HCT116 (cell line): Measurements from ENCODE around the gene FRA10AC1. TPM values are rescaled to one million over a fixed set of nuclear protein-coding genes. Genes with fewer than 3 reads are reported as not detected.

ENCODE experiments used
- ATAC-seq: fragments of 200-7000 bp; cut with Tn5 transposase; 2 replicates; pipeline ENCODE4 v1.9.1; 2020; ENCODE audit warnings: mild to moderate bottlenecking, moderate library complexity
- BruUV-seq: library from RNA; stranded (reverse); fragments of 400-500 nt; replicated peaks from 2 replicates; lab custom pipeline; 2021; lab: Mats Ljungman, UMichigan
- CTCF ChIA-PET: fragments of 300-600 bp; sonication (Branson Sonifier 250); formaldehyde crosslinking; loops from one replicate; lab custom pipeline; 2021; ENCODE audit warnings: antibody characterized with exemption; lab: Charles Lee
- POLR2A ChIA-PET: fragments of 300-600, 350-600 bp; sonication (Branson Sonifier 250); formaldehyde crosslinking; loops from one replicate; lab custom pipeline; 2021; ENCODE audit warnings: antibody characterized with exemption; lab: Charles Lee
- RAD21 ChIA-PET, 2 experiments: fragments of 300-600 bp; sonication (Branson Sonifier 250); formaldehyde crosslinking; loops; one replicate each; lab custom pipeline; 2023; ENCODE audit warnings: low total read pairs in 2 of 2; ENCODE audit not compliant: uncharacterized antibody in 2 of 2, unreplicated experiment in 2 of 2, low non-redundant PET in 1 of 2; lab: Charles Lee
- DNase-seq: peaks from one replicate; pipeline ENCODE4 v3.0.0-alpha.2; 2010; ENCODE audit warnings: low read depth, low spot score
- H2AFZ ChIP-seq: fragments of 200-600 bp; shearing (Covaris generic), sonication (generic); 2 replicates; pipeline ENCODE4 v1.6.1; 2017; ENCODE audit warnings: low read depth, mixed run types, mixed read lengths, antibody characterized with exemption, low read length; ENCODE audit not compliant: poor library complexity, severe bottlenecking
- H3K27ac ChIP-seq: 2 replicates; pipeline ENCODE4 v1.5.1; 2012; ENCODE audit warnings: low read depth, low read length
- H3K27me3 ChIP-seq: fragments of 200-600 bp; sonication (generic); 2 replicates; pipeline ENCODE4 v1.6.1; 2016; ENCODE audit warnings: mixed run types, low read length, mixed read lengths; ENCODE audit not compliant: insufficient read depth
- H3K36me3 ChIP-seq, 2 experiments: fragments of 200-500 bp in 1 of 2; fragments of 200-600 bp in 1 of 2; sonication (Bioruptor generic) in 1 of 2; sonication (generic) in 1 of 2; 2 replicates each; pipeline versions ENCODE4 v1.5.1 to v1.6.1; 2014 to 2016; ENCODE audit warnings: low read length in 2 of 2, inconsistent platforms in 1 of 2, mixed read lengths in 1 of 2, mixed run types in 1 of 2; ENCODE audit not compliant: insufficient read depth in 2 of 2, control insufficient read depth in 1 of 2
- H3K4me1 ChIP-seq, 2 experiments: fragments of 200-600 bp in 1 of 2; sonication (generic) in 1 of 2; 2 replicates each; pipeline versions ENCODE4 v1.5.1 to v1.6.1; 2012 to 2017; ENCODE audit warnings: low read length in 2 of 2, inconsistent platforms in 1 of 2, mild to moderate bottlenecking in 1 of 2, mixed read lengths in 1 of 2, mixed run types in 1 of 2, moderate library complexity in 1 of 2; ENCODE audit not compliant: insufficient read depth in 2 of 2, control insufficient read depth in 1 of 2
- H3K4me2 ChIP-seq: fragments of 200-600 bp; sonication (generic); 2 replicates; pipeline ENCODE4 v1.6.1; 2017; ENCODE audit warnings: mixed run types, low read length, mixed read lengths
- H3K4me3 ChIP-seq, 2 experiments: fragments of 200-600 bp in 1 of 2; sonication (generic) in 1 of 2; replicated peaks in 1 of 2; 2 replicates each; pipeline ENCODE4 v1.5.1; 2011 to 2016; ENCODE audit warnings: low read length in 2 of 2, control low read depth in 1 of 2, low read depth in 1 of 2, mild to moderate bottlenecking in 1 of 2, mixed read lengths in 1 of 2, mixed run types in 1 of 2
- H3K79me2 ChIP-seq: fragments of 200-600 bp; sonication (generic); 2 replicates; pipeline ENCODE4 v1.6.1; 2017; ENCODE audit warnings: mild to moderate bottlenecking, mixed run types, low read length, moderate library complexity, mixed read lengths; ENCODE audit not compliant: insufficient read depth
- H3K9ac ChIP-seq: fragments of 200-600 bp; sonication (generic); 2 replicates; pipeline ENCODE4 v1.6.1; 2016; ENCODE audit warnings: low read length, mixed read lengths
- H3K9me2 ChIP-seq: fragments of 200-600 bp; sonication (generic), shearing (Covaris generic); 2 replicates; pipeline ENCODE4 v1.6.1; 2017; ENCODE audit warnings: mixed run types, mild to moderate bottlenecking, moderate library complexity; ENCODE audit not compliant: insufficient read depth
- H3K9me3 ChIP-seq, 2 experiments: fragments of 200-500 bp in 1 of 2; fragments of 200-600 bp in 1 of 2; sonication (Bioruptor generic) in 1 of 2; sonication (generic) in 1 of 2; 2 replicates each; pipeline ENCODE4 v1.6.1; 2014 to 2017; ENCODE audit warnings: low read length in 2 of 2, mixed read lengths in 2 of 2, inconsistent platforms in 1 of 2, low read depth in 1 of 2, mild to moderate bottlenecking in 1 of 2, mixed run types in 1 of 2, moderate library complexity in 1 of 2; ENCODE audit not compliant: control insufficient read depth in 1 of 2, insufficient read depth in 1 of 2
- H4K20me1 ChIP-seq: fragments of 200-600 bp; sonication (generic), shearing (Covaris generic); 2 replicates; pipeline ENCODE4 v1.6.1; 2017; ENCODE audit warnings: mixed run types, mild to moderate bottlenecking, moderate library complexity; ENCODE audit not compliant: insufficient read depth
- CBX3 ChIP-seq: IDR thresholded peaks from 2 replicates; pipeline ENCODE4 v1.6.1; 2012; ENCODE audit warnings: low read depth
- CEBPB ChIP-seq: IDR thresholded peaks from 2 replicates; pipeline ENCODE4 v1.6.1; 2012; ENCODE audit warnings: low read depth
- ELF1 ChIP-seq: IDR thresholded peaks from 2 replicates; pipeline ENCODE4 v1.6.1; 2012; ENCODE audit warnings: low read depth, borderline replicate concordance
- EZH2 ChIP-seq: fragments of 200-600 bp; sonication (generic); IDR thresholded peaks from 2 replicates; pipeline ENCODE4 v1.6.1; 2017; ENCODE audit warnings: antibody characterized with exemption, mixed run types
- EZH2phosphoT487 ChIP-seq: fragments of 200-600 bp; IDR thresholded peaks from 2 replicates; pipeline ENCODE4 v1.6.1; 2018; ENCODE audit warnings: antibody characterized with exemption, borderline replicate concordance
- FOSL1 ChIP-seq: IDR thresholded peaks from 2 replicates; pipeline ENCODE4 v1.6.1; 2012; ENCODE audit warnings: low read depth
- JUND ChIP-seq: IDR thresholded peaks from 2 replicates; pipeline ENCODE4 v1.6.1; 2012
- POLR2A ChIP-seq: IDR thresholded peaks from 2 replicates; pipeline ENCODE4 v1.7.0; 2011; ENCODE audit warnings: borderline replicate concordance; ENCODE audit not compliant: insufficient read depth, insufficient read length; ENCODE audit errors: extremely low read depth
- POLR2AphosphoS5 ChIP-seq: IDR thresholded peaks from 2 replicates; pipeline ENCODE4 v1.6.1; 2011; ENCODE audit warnings: mild to moderate bottlenecking, low read depth, low read length, moderate library complexity
- SIN3A ChIP-seq: IDR thresholded peaks from 2 replicates; pipeline ENCODE4 v1.6.1; 2012; ENCODE audit warnings: low read depth
- SP1 ChIP-seq: IDR thresholded peaks from 2 replicates; pipeline ENCODE4 v1.6.1; 2012; ENCODE audit warnings: low read depth
- TCF7L2 ChIP-seq: IDR thresholded peaks from 2 replicates; pipeline ENCODE4 v1.7.0; 2011; ENCODE audit warnings: borderline replicate concordance, inconsistent platforms; ENCODE audit not compliant: insufficient read depth, insufficient read length; ENCODE audit errors: extremely low read depth
- YY1 ChIP-seq: IDR thresholded peaks from 2 replicates; pipeline ENCODE4 v1.6.1; 2011; ENCODE audit warnings: low read length, low read depth, moderate library complexity, mild to moderate bottlenecking; ENCODE audit not compliant: insufficient replicate concordance; ENCODE audit errors: extremely low read depth
- ZFX ChIP-seq: fragments of 450-650 bp; IDR thresholded peaks from 2 replicates; pipeline ENCODE4 v1.6.1; 2017
- ZNF274 ChIP-seq: fragments of 200-500 bp; sonication (Bioruptor generic); IDR thresholded peaks from 2 replicates; pipeline ENCODE4 v1.6.1; 2014; ENCODE audit warnings: mild to moderate bottlenecking, low read depth, low read length, inconsistent platforms
- intact Hi-C: fragments of 100-400 bp; cut with micrococcal nuclease; formaldehyde crosslinking; loops from 2 replicates; pipeline ENCODE4 v1.10.0; 2022
- total RNA-seq: library from RNA; stranded (reverse); gene quantifications from one replicate; pipeline ENCODE4 v1.2.1, GENCODE V29; 2021; ENCODE audit not compliant: unreplicated experiment
- TF ChIP-seq, protein P1 (sequence below), 3 experiments: fragments of 200-600 bp in 1 of 3; sonication (generic) in 1 of 3; IDR thresholded peaks in 2 of 3; conservative IDR thresholded peaks in 1 of 3; 2 replicates each; pipeline ENCODE4 v1.5.1; 2012 to 2017; ENCODE audit warnings: low read depth in 2 of 3, low read length in 2 of 3, antibody characterized with exemption in 1 of 3, borderline replicate concordance in 1 of 3, control low read depth in 1 of 3, mild to moderate bottlenecking in 1 of 3, mixed read lengths in 1 of 3, mixed run types in 1 of 3, moderate library complexity in 1 of 3; ENCODE audit not compliant: insufficient read depth in 1 of 3
- TF ChIP-seq, protein P2 (sequence below): IDR thresholded peaks from 2 replicates; pipeline ENCODE4 v1.6.1; 2011; ENCODE audit warnings: mild to moderate bottlenecking, low read length, moderate library complexity; ENCODE audit not compliant: insufficient replicate concordance; ENCODE audit errors: extremely low read depth
- TF ChIP-seq, protein P3 (sequence below): IDR thresholded peaks from 2 replicates; pipeline ENCODE4 v1.6.1; 2012
- TF ChIP-seq, protein P4 (sequence below): IDR thresholded peaks from 2 replicates; pipeline ENCODE4 v1.6.1; 2012; ENCODE audit warnings: low read depth

Gene FRA10AC1
- total RNA-seq, 1 experiment from 2014 or later: 21.9 TPM

DNA sequence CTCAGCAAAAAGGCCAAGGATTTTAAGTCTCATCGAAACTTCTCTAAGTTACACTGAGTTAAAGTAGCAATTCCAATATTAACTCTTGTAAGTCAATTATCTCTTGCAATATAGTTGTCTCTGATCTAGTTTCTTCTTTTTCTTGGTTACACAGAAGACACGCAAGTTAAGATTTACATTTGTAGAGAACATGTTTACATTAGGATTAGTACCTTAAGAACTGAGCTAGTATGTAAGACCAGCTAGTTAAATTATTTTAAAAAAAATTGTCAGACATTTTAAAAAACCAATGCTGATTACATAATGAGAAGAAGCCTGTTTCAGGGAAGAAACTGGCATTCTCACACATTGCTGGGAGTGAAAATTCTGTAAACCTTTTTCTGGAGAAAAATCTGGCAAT, 31.4 kb downstream of the FRA10AC1 start:
- Histone ChIP-seq H3K27me3 (no peaks in the 10 kb centered on the region), H3K36me3 (peaks cover 12 to 27% of the 10 kb centered on the region in 2 experiments), H3K9me3 (no peaks in the 10 kb centered on the region), H3K27ac (no peak overlapping the region), H3K4me1 (no peaks in the 10 kb centered on the region), H2AFZ (no peak overlapping the region), H3K4me3 (no peak overlapping the region), H3K9ac (no peak overlapping the region), H3K9me2 (no peaks in the 10 kb centered on the region), H3K4me2 (no peak overlapping the region), H3K79me2 (no peaks in the 10 kb centered on the region), H4K20me1 (no peaks in the 10 kb centered on the region; the same call in 1 of the 2 replicates)
- RAD21 ChIA-PET: no interaction called here
- POLR2A ChIA-PET: no interaction called here
- no TSS peak for BruUV-seq
- ATAC-seq: no peak
- CTCF ChIA-PET: no interaction called here
- intact Hi-C loops: no loop called here
- no peak for DNase-seq
- TF ChIP-seq CBX3 (no peak), EZH2 (no peak), SP1 (no peak), TCF7L2 (no peak), FOSL1 (no peak), CEBPB (no peak), ZNF274 (no peak), POLR2AphosphoS5 (no peak), SIN3A (no peak), YY1 (no peak), EZH2phosphoT487 (no peak), ELF1 (no peak), ZFX (no peak), POLR2A (no peak), JUND (no peak)
- TF ChIP-seq, protein P1, sequence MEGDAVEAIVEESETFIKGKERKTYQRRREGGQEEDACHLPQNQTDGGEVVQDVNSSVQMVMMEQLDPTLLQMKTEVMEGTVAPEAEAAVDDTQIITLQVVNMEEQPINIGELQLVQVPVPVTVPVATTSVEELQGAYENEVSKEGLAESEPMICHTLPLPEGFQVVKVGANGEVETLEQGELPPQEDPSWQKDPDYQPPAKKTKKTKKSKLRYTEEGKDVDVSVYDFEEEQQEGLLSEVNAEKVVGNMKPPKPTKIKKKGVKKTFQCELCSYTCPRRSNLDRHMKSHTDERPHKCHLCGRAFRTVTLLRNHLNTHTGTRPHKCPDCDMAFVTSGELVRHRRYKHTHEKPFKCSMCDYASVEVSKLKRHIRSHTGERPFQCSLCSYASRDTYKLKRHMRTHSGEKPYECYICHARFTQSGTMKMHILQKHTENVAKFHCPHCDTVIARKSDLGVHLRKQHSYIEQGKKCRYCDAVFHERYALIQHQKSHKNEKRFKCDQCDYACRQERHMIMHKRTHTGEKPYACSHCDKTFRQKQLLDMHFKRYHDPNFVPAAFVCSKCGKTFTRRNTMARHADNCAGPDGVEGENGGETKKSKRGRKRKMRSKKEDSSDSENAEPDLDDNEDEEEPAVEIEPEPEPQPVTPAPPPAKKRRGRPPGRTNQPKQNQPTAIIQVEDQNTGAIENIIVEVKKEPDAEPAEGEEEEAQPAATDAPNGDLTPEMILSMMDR (IDR thresholded peaks at IDR 0.05 in 2 of 3, conservative IDR thresholded peaks at IDR 0.05 in 1 of 3; ENCODE audit: borderline replicate concordance in 1 of 3, insufficient read depth in 1 of 3, low read depth in 2 of 3, low read length in 2 of 3): no peak
- TF ChIP-seq, protein P2, sequence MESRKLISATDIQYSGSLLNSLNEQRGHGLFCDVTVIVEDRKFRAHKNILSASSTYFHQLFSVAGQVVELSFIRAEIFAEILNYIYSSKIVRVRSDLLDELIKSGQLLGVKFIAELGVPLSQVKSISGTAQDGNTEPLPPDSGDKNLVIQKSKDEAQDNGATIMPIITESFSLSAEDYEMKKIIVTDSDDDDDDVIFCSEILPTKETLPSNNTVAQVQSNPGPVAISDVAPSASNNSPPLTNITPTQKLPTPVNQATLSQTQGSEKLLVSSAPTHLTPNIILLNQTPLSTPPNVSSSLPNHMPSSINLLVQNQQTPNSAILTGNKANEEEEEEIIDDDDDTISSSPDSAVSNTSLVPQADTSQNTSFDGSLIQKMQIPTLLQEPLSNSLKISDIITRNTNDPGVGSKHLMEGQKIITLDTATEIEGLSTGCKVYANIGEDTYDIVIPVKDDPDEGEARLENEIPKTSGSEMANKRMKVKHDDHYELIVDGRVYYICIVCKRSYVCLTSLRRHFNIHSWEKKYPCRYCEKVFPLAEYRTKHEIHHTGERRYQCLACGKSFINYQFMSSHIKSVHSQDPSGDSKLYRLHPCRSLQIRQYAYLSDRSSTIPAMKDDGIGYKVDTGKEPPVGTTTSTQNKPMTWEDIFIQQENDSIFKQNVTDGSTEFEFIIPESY: no peak
- TF ChIP-seq, protein P3, sequence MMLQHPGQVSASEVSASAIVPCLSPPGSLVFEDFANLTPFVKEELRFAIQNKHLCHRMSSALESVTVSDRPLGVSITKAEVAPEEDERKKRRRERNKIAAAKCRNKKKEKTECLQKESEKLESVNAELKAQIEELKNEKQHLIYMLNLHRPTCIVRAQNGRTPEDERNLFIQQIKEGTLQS: no peak
- TF ChIP-seq, protein P4, sequence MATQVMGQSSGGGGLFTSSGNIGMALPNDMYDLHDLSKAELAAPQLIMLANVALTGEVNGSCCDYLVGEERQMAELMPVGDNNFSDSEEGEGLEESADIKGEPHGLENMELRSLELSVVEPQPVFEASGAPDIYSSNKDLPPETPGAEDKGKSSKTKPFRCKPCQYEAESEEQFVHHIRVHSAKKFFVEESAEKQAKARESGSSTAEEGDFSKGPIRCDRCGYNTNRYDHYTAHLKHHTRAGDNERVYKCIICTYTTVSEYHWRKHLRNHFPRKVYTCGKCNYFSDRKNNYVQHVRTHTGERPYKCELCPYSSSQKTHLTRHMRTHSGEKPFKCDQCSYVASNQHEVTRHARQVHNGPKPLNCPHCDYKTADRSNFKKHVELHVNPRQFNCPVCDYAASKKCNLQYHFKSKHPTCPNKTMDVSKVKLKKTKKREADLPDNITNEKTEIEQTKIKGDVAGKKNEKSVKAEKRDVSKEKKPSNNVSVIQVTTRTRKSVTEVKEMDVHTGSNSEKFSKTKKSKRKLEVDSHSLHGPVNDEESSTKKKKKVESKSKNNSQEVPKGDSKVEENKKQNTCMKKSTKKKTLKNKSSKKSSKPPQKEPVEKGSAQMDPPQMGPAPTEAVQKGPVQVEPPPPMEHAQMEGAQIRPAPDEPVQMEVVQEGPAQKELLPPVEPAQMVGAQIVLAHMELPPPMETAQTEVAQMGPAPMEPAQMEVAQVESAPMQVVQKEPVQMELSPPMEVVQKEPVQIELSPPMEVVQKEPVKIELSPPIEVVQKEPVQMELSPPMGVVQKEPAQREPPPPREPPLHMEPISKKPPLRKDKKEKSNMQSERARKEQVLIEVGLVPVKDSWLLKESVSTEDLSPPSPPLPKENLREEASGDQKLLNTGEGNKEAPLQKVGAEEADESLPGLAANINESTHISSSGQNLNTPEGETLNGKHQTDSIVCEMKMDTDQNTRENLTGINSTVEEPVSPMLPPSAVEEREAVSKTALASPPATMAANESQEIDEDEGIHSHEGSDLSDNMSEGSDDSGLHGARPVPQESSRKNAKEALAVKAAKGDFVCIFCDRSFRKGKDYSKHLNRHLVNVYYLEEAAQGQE: no peak
